ENCODE results near the gene LSM10. TPM values are rescaled to one million over a fixed set of nuclear protein-coding genes. Genes with fewer than 3 reads are reported as not detected.

Gene LSM10
- total RNA-seq, 1 donor from 2014 or later, result 39.4 TPM

DNA sequence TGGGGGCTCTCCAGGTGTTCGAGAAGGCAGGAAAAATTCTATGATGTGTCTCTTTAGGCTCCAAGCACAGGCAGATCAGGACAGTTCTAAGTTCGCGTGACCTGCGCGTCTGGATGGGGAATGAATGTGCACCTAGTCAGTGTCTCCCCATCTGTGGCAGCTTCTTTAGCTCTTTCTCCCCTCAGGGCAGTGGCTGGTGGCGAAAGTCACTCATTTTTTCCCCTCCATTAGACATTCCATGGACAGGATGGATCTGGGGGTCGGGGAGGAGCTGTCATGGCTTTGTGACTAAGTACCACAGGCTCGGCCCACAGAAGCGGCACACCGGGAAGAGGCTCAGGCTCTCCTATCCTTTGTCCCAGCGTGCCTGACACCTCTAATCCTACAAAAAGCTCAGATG, 43.2 kb downstream of the LSM10 start:
- Histone ChIP-seq H3K4me1 (peaks cover 33% of the 10 kb centered on the region), H3K27ac (no peak overlapping the region), H3K36me3 (peaks cover 53% of the 10 kb centered on the region), H3K27me3 (no peaks in the 10 kb centered on the region), H3K9me3 (no peaks in the 10 kb centered on the region), H3K4me3 (no peak overlapping the region)
- intact Hi-C loops (cut with DNase I), result no loop called here
- TF ChIP-seq, protein P1, sequence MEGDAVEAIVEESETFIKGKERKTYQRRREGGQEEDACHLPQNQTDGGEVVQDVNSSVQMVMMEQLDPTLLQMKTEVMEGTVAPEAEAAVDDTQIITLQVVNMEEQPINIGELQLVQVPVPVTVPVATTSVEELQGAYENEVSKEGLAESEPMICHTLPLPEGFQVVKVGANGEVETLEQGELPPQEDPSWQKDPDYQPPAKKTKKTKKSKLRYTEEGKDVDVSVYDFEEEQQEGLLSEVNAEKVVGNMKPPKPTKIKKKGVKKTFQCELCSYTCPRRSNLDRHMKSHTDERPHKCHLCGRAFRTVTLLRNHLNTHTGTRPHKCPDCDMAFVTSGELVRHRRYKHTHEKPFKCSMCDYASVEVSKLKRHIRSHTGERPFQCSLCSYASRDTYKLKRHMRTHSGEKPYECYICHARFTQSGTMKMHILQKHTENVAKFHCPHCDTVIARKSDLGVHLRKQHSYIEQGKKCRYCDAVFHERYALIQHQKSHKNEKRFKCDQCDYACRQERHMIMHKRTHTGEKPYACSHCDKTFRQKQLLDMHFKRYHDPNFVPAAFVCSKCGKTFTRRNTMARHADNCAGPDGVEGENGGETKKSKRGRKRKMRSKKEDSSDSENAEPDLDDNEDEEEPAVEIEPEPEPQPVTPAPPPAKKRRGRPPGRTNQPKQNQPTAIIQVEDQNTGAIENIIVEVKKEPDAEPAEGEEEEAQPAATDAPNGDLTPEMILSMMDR (IDR thresholded peaks at IDR 0.05), result no peak
- DNase-seq (no peak), ATAC-seq (no peak)

DNA sequence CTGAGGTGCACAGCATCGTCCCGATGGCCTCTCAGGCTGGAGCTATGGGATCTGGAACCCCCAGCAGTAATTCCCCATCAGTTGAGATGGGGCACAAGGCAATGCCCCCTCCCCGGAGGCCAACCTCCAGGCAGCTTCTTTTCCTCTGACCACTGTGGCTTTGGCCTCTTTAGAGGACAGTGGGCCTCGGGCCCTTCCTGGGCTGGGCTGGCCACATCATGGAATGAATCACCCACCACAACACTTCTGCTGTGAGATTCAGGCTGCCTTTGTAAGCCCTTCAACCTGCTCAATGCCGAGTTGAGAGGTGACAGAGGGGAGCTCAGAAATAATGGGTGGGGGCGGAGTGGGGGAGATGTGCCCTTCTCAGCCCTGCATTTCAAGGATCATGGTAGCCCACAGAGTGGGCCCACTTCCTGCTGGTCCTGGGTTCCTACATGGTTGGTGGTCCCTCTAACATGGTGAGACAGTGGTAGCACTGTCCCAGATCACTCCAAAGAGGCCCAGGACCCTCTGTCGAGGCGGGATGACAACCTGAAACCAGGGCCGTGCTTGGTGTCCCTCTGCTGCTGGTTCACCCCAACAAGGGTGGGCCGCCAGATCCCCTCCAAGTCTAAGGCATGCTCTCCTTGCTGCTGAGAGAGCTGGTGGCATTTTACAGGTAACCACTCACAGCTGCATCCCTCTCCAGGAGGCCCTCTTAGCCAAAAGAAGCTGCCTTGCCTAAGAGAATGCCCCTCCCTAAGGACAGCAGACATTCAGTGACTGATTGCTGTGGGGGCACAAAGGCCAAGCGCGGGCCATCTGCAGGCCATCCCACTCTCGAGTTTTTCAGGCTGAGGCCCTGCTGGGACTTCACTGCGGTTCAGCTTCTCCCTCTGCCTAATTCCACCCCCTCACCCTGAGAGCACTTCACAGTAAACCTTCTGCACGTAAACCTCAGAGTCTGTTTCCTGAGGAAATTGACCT, 44.5 kb downstream of the LSM10 start:
- H3K27me3 ChIP-seq, result no peaks in the 10 kb centered on the region
- H3K36me3 ChIP-seq, result peaks cover 52% of the 10 kb centered on the region
- intact Hi-C loops (cut with DNase I), result no loop called here
- peaks cover 41% of the 10 kb centered on the region for H3K4me1 ChIP-seq
- TF ChIP-seq, protein P1 (IDR thresholded peaks at IDR 0.05), result no peak
- H3K27ac ChIP-seq, result no peak overlapping the region
- no peak for DNase-seq
- H3K4me3 ChIP-seq, result no peak overlapping the region
- no peak for ATAC-seq
- H3K9me3 ChIP-seq, result no peaks in the 10 kb centered on the region

DNA sequence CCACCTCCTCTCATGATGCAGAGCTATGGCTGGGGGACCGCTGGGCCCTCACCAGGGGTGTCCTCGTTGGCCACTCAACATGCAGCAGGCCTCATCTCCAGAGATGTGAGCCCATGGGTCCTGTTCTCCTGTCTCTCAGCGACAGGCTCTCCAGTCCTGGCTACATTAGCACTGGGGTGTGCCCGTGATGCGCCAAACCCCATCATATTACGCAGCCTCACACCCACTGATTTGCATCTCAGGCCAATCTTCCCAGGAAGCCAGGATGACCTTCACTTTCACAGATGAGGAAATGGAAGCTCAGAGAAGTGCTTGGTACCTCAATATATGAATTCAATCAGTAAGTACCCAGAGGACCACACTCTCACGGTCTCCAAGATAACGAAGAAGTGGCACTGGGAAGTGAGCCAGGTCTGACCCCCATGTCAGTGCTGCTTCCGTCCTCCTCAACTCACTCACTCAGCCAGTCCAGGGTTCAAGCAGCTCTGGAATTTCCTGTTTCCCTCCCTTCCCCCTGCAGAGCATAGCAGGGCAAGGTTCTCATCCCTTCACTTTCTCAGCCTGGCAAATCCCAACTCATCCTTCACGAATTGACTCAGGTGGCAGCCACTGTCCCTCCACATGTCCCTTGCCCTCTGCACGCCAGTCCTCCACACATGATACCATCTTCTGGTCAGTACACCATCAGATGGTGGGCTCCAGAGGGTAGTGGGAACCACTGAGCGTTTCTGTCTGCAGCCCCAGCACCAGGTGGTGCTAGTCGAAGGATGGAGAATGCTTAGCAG, 45.4 kb downstream of the LSM10 start:
- intact Hi-C loops (cut with DNase I), result no loop called here
- TF ChIP-seq, protein P1 (IDR thresholded peaks at IDR 0.05), result no peak
- no peak overlapping the region for H3K4me3 ChIP-seq
- peaks cover 41% of the 10 kb centered on the region for H3K4me1 ChIP-seq
- H3K36me3 ChIP-seq, result peaks cover 52% of the 10 kb centered on the region
- no peak overlapping the region for H3K27ac ChIP-seq
- H3K27me3 ChIP-seq, result no peaks in the 10 kb centered on the region
- H3K9me3 ChIP-seq, result no peaks in the 10 kb centered on the region
- ATAC-seq (no peak), DNase-seq (no peak)

DNA sequence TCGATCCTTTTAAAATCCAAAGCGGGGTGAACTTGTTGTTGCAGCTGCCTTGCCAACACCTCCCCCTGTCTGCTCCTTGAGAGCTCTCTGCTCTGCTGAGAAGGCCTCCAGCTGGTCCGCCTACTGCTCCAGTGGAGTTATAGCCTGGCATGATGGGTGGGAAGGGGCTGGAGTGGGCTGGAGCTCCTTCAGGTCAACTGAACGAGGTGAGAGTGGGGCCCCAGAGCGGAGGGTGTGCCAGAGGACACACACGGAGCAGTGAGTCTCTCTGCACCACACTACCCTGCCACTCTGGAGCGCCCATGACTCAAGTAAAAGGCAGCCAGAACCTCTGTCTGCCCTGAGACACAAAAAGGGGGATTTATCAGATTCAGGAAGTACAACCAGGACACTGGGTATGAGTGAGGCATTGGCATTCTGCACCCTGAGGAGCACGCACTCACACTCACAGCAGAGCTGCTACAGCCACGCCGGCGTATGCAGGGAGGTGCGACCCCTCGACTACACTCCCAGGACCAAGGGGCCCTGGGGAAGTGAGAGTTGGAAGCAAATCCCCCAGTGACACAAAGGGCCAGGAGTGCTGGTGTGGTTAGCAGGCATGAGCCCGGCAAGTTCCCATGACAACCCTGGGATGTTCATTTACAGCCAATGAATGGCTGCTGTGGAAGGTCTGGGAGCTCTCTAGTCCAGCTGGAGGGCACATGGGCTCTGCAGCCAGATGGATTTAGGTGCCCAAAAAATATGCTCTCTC, 46.3 kb downstream of the LSM10 start:
- Histone ChIP-seq H3K27me3 (no peaks in the 10 kb centered on the region), H3K36me3 (peaks cover 55% of the 10 kb centered on the region), H3K4me1 (peaks cover 41% of the 10 kb centered on the region), H3K27ac (peak overlapping the region; percentile 56), H3K4me3 (no peak overlapping the region), H3K9me3 (no peaks in the 10 kb centered on the region)
- peak; percentile 38 for ATAC-seq
- DNase-seq, result no peak
- TF ChIP-seq, protein P1 (IDR thresholded peaks at IDR 0.05), result no peak
- intact Hi-C loops (cut with DNase I), result no loop called here

DNA sequence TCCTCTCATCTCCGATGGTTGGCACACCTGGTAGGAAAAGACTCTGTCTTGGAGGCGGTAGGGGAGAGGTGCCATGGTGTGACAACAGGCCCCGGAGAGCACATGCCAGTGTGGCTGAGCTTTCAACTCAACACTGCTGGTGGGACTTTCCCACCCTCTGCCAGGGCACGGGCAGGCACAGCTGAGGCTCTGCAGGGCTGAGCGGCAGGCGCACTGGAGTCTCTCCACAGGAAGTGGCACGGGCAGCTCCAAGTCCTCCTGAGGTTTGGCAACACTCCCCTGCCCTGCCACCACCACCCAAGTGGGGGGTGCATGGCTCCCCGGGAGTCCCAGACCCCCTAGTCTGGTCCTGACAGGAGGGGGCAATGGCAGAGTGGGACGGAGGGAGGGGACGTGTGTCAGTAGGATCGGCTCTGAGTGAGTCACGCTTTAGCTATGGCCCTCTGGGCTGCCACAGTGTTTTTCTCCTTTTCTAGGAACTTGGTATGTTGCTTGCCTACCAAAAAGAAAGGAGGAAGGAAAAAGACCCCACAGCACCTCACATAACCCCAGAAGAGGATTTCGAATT, 47.0 kb downstream of the LSM10 start:
- intact Hi-C loops (cut with DNase I), result no loop called here
- H3K36me3 ChIP-seq, result peaks cover 60% of the 10 kb centered on the region
- H3K4me3 ChIP-seq, result no peak overlapping the region
- DNase-seq (peak; percentile 80), ATAC-seq (peak; percentile 74)
- peaks cover 41% of the 10 kb centered on the region for H3K4me1 ChIP-seq
- peak overlapping the region; percentile 56 for H3K27ac ChIP-seq
- TF ChIP-seq, protein P1 (IDR thresholded peaks at IDR 0.05), result no peak
- no peaks in the 10 kb centered on the region for H3K27me3 ChIP-seq
- H3K9me3 ChIP-seq, result no peaks in the 10 kb centered on the region
